Vagina (tissue), 2 donors: ENCODE data around the gene ELOVL5. TPM values are rescaled to one million over a fixed set of nuclear protein-coding genes. Genes with fewer than 3 reads are reported as not detected.

Experiments used
- DNase-seq, 2 donors: peaks; one replicate each; pipeline ENCODE4 v3.0.0-alpha.2; 2017; ENCODE audit errors: extremely low spot score in 2 of 2
- H3K27ac ChIP-seq: fragments of 200-600 bp; sonication (generic); one replicate; pipeline ENCODE4 v1.5.1; 2019
- H3K27me3 ChIP-seq: fragments of 200-600 bp; sonication (generic); one replicate; pipeline ENCODE4 v1.5.1; 2019
- H3K36me3 ChIP-seq, 2 donors: fragments of 200-600 bp; sonication (generic); one replicate each; pipeline ENCODE4 v1.5.1; 2017 to 2019
- H3K4me1 ChIP-seq: fragments of 200-600 bp; sonication (generic); one replicate; pipeline ENCODE4 v1.5.1; 2019
- H3K4me3 ChIP-seq, 2 donors: fragments of 200-600 bp; sonication (generic); 1 replicate in 1 of 2; 2 replicates in 1 of 2; pipeline ENCODE4 v1.5.1; 2016 to 2019
- H3K9me3 ChIP-seq: fragments of 200-600 bp; sonication (generic); one replicate; pipeline ENCODE4 v1.5.1; 2019
- CTCF ChIP-seq, 3 experiments: fragments of 450-650 bp in 2 of 3; fragments of 200-600 bp in 1 of 3; sonication (generic) in 1 of 3; IDR thresholded peaks; one replicate each; pipeline ENCODE4 v1.5.1; 2017 to 2019; ENCODE audit warnings: antibody characterized with exemption in 3 of 3, mild to moderate bottlenecking in 2 of 3, moderate library complexity in 2 of 3
- POLR2A ChIP-seq, 2 donors: fragments of 450-650 bp; IDR thresholded peaks; one replicate each; pipeline ENCODE4 v1.6.1; 2017; ENCODE audit warnings: antibody characterized with exemption in 2 of 2, mild to moderate bottlenecking in 2 of 2, moderate library complexity in 2 of 2
- POLR2AphosphoS5 ChIP-seq, 2 donors: sonication (generic); formaldehyde crosslinking; IDR thresholded peaks; one replicate each; pipeline ENCODE4 v1.9.0; 2017; ENCODE audit warnings: antibody characterized with exemption in 2 of 2, mild to moderate bottlenecking in 2 of 2, low read depth in 1 of 2; ENCODE audit not compliant: insufficient read depth in 1 of 2
- intact Hi-C: fragments of 100-400 bp; cut with DNase I; formaldehyde crosslinking; loops from one replicate; pipeline ENCODE4 v1.15.1; 2023
- total RNA-seq: library from RNA; depleted of rRNA; stranded (reverse); fragments of >200 nt; gene quantifications from one replicate; pipeline ENCODE4 v1.2.3, GENCODE V29; 2016

ELOVL5 gene
- total RNA-seq, 1 donor from 2014 or later: 42.5 TPM

DNA sequence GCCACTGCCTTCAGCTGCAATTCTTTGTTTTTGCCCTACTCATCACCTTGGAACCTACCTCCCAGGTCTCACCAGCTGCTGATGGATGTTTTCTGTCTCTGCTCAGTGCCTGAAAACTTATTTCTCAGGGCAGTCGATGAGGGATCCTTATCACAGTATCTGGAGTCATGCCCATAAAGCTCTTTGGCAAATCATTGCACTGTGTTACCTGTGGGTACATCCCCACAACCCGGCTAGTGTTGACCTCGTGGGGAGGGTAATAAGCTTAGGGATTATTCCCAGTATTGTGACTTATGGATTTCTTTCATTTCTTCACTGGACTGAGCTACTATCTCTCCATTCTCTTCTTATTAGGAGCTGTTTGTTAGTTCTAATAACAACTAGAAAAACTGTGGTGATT is 91.7 kb downstream of the ELOVL5 start:
- Histone ChIP-seq H3K27ac (no peak overlapping the region), H3K4me3 (no peak overlapping the region), H3K36me3 (peaks cover 0 to 21% of the 10 kb centered on the region in 2 donors), H3K4me1 (no peaks in the 10 kb centered on the region), H3K27me3 (no peaks in the 10 kb centered on the region), H3K9me3 (no peaks in the 10 kb centered on the region)
- DNase-seq: no peak
- intact Hi-C loops: no loop called here
- TF ChIP-seq POLR2AphosphoS5 (IDR thresholded peaks at IDR 0.05; ENCODE audit: insufficient read depth in 1 of 2, low read depth in 1 of 2): no peak
- TF ChIP-seq CTCF (IDR thresholded peaks at IDR 0.05): no peak
- TF ChIP-seq POLR2A (IDR thresholded peaks at IDR 0.05): no peak

DNA sequence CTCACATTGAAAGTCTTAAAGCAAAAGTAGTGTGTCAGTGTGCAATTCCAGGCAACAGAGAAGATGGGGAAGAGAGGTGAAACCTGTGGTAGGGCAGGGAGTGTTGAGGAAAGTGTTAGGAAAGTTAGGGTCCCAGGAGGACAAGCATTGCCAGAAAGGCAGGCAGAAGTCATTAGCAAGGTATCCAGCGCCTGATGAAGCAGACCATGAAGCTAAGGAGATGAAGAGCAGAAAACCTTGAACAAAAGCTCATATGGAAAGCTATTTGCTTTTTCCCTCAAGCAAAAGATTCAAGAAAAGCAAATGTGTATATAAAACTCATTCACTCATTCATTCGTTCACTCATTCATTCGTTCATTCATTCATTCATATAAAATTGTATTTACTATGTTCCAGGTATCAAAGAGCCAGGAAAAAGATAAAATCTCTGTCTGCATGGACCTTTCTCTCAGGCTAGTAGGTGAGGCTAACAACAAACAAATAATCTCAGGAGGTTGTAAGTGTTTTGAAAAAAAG is 96.5 kb downstream of the ELOVL5 start:
- DNase-seq: no peak
- H3K4me1 ChIP-seq: no peaks in the 10 kb centered on the region
- no peak overlapping the region for H3K4me3 ChIP-seq
- no peaks in the 10 kb centered on the region for H3K36me3 ChIP-seq
- H3K9me3 ChIP-seq: no peaks in the 10 kb centered on the region
- no peak overlapping the region for H3K27ac ChIP-seq
- no peaks in the 10 kb centered on the region for H3K27me3 ChIP-seq
- TF ChIP-seq CTCF (IDR thresholded peaks at IDR 0.05): no peak
- TF ChIP-seq POLR2A (IDR thresholded peaks at IDR 0.05): no peak
- no peak for TF ChIP-seq POLR2AphosphoS5 (IDR thresholded peaks at IDR 0.05; ENCODE audit: insufficient read depth in 1 of 2, low read depth in 1 of 2)
- intact Hi-C loops: no loop called here

- no peaks in the 10 kb centered on the region for H3K27me3 ChIP-seq
- intact Hi-C loops: no loop called here
- H3K4me1 ChIP-seq: no peaks in the 10 kb centered on the region
- no peak overlapping the region for H3K4me3 ChIP-seq
- H3K27ac ChIP-seq: no peak overlapping the region
- no peak for TF ChIP-seq POLR2A (IDR thresholded peaks at IDR 0.05)
- TF ChIP-seq CTCF (IDR thresholded peaks at IDR 0.05): no peak
- TF ChIP-seq POLR2AphosphoS5 (IDR thresholded peaks at IDR 0.05; ENCODE audit: insufficient read depth in 1 of 2, low read depth in 1 of 2): peak in 1 of 2 donors; percentile 1
- no peaks in the 10 kb centered on the region for H3K9me3 ChIP-seq
- no peak for DNase-seq
- no peaks in the 10 kb centered on the region for H3K36me3 ChIP-seq
Observed at GRCh38 chr6:53251033-53251672, 97.6 kb downstream of the ELOVL5 start.

- Histone ChIP-seq H3K36me3 (no peaks in the 10 kb centered on the region), H3K27ac (no peak overlapping the region), H3K4me1 (no peaks in the 10 kb centered on the region), H3K4me3 (no peak overlapping the region), H3K27me3 (no peaks in the 10 kb centered on the region), H3K9me3 (no peaks in the 10 kb centered on the region)
- peak in 1 of 2 donors; percentile 26 for TF ChIP-seq POLR2AphosphoS5 (IDR thresholded peaks at IDR 0.05; ENCODE audit: insufficient read depth in 1 of 2, low read depth in 1 of 2)
- TF ChIP-seq CTCF (IDR thresholded peaks at IDR 0.05): no peak
- no peak for TF ChIP-seq POLR2A (IDR thresholded peaks at IDR 0.05)
- intact Hi-C loops: no loop called here
- DNase-seq: no peak
Observed at GRCh38 chr6:53250176-53251032, 98.3 kb downstream of the ELOVL5 start.
